Panc1 (cell line): Measurements from ENCODE around the gene TRAPPC6A.

Experiments used
- CTCF ChIP-seq: fragments of 450-650 bp; IDR thresholded peaks from 2 replicates; pipeline ENCODE4 v1.5.1; 2017; ENCODE audit warnings: mild to moderate bottlenecking
- POLR2AphosphoS5 ChIP-seq: IDR thresholded peaks from 2 replicates; pipeline ENCODE4 v1.6.1; 2012; ENCODE audit warnings: mild to moderate bottlenecking, low read depth, low read length, moderate library complexity
- REST ChIP-seq, 2 experiments: IDR thresholded peaks; 2 replicates each; pipeline ENCODE4 v1.6.1; 2011 to 2012; ENCODE audit warnings: low read depth in 2 of 2, control low read depth in 1 of 2, low read length in 1 of 2, mild to moderate bottlenecking in 1 of 2, moderate library complexity in 1 of 2; ENCODE audit not compliant: insufficient read depth in 1 of 2
- SIN3A ChIP-seq: IDR thresholded peaks from 2 replicates; pipeline ENCODE4 v1.6.1; 2012; ENCODE audit warnings: low read depth, mild to moderate bottlenecking, low read length, moderate library complexity, borderline replicate concordance; ENCODE audit not compliant: insufficient read depth

- TF ChIP-seq POLR2AphosphoS5 (no peak), CTCF (no peak), REST (IDR thresholded peaks at IDR 0.05; ENCODE audit: insufficient read depth in 1 of 2, low read depth in 2 of 2, low read length in 1 of 2) (no peak), SIN3A (no peak)
These were observed 63.9 kb downstream of the TRAPPC6A start for GRCh38 chr19:45114116-45114515.
